Measurements from ENCODE around the gene MED12L. TPM values are rescaled to one million over a fixed set of nuclear protein-coding genes. Genes with fewer than 3 reads are reported as not detected.

The MED12L gene
- total and polyA plus RNA-seq, 9 of the 15 experiments (the other 6 are each of a cell fraction or from before 2014, with no cell fraction given): not detected

DNA sequence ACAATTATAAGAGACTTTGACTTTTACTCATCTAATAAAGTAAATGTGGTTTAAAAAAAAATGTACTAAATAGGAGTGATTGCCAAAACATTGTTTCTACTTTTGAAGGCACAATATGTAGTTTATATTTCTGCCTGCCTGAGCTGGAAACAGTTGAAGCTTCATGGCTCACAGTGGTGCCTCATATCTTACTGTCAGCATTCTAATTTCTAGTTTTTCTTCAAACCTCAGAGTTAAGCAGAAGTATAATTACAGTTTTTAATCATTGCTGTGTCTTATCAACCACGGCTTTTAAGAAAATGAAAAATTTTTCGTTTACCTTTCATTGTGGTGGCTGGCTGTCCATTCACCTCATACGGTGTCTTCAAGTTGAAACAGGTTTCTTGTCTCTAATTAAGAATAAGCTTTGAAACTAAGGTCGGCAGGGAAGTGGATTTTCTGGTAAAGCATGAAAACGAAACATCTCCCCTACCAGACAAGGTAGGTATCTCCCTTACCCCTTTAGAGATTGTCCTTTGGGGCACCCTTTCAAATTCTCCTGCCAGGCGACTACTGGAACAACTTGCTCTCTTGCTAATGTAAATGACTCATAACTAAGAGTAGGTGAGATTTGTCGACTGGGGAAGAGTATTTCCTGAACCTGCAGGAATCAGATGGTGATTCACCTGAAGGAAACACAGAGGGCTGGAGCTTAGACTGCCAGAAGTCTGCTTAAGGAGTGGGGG, 231.0 kb downstream of the MED12L start, which contains the start of gene GPR87:
Gene GPR87 (minus strand): TSS at position 554 of the 725 bp plus-strand sequence. CDS start 16,720 bp downstream, outside the sequence.
- peak; percentile 35 for FAIRE-seq
- no peak within 1 kb of the TSS for H3K9ac ChIP-seq (ENCODE audit: insufficient read depth in 1 of 2, low read depth in 2 of 2, low read length in 2 of 2)
- no peak for ATAC-seq
- H3K4me1 ChIP-seq (replicated peaks in 1 of 2; ENCODE audit: control insufficient read depth in 2 of 2, insufficient read depth in 2 of 2, low read length in 2 of 2): no peaks in the 10 kb centered on the region
- TF ChIP-seq HNRNPUL1 (IDR thresholded peaks at IDR 0.05; ENCODE audit: low read length): no peak
- TF ChIP-seq, protein P1, sequence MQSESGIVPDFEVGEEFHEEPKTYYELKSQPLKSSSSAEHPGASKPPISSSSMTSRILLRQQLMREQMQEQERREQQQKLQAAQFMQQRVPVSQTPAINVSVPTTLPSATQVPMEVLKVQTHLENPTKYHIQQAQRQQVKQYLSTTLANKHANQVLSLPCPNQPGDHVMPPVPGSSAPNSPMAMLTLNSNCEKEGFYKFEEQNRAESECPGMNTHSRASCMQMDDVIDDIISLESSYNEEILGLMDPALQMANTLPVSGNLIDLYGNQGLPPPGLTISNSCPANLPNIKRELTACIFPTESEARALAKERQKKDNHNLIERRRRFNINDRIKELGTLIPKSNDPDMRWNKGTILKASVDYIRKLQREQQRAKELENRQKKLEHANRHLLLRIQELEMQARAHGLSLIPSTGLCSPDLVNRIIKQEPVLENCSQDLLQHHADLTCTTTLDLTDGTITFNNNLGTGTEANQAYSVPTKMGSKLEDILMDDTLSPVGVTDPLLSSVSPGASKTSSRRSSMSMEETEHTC (IDR thresholded peaks at IDR 0.05): no peak
- no peak for TF ChIP-seq MYC (IDR thresholded peaks at IDR 0.05; ENCODE audit: low read depth, low read length)
- TF ChIP-seq MYC (CRISPR knock-in tag; IDR thresholded peaks at IDR 0.05; ENCODE audit: borderline replicate concordance, low read depth): no peak
- no peak for TF ChIP-seq CHD4 (IDR thresholded peaks at IDR 0.05; ENCODE audit: insufficient read depth, insufficient replicate concordance, low read depth, low read length, poor library complexity, severe bottlenecking)
- CTCF ChIA-PET (ENCODE audit: low intra/inter-chr PET ratio): no interaction called here
- H3K9me1 ChIP-seq (ENCODE audit: control insufficient read depth, insufficient read depth, low read length): no peaks in the 10 kb centered on the region
- H4K20me1 ChIP-seq (replicated peaks; ENCODE audit: control insufficient read depth, insufficient read depth, low read length): no peaks in the 10 kb centered on the region
- no peaks in the 10 kb centered on the region for H3K36me3 ChIP-seq (ENCODE audit: control insufficient read depth, insufficient read depth, low read length)
- in situ Hi-C loops (cut with MboI) (no loop called here), intact Hi-C loops (cut with micrococcal nuclease) (no loop called here)
- H3K27ac ChIP-seq (ENCODE audit: extremely low read depth, low read depth, low read length): no peak within 1 kb of the TSS
- no peaks in the 10 kb centered on the region for H3K79me2 ChIP-seq (ENCODE audit: control insufficient read depth, insufficient read depth, low read length)
- H2AFZ ChIP-seq (ENCODE audit: low read depth, low read length): no peak within 1 kb of the TSS
- POLR2A ChIA-PET: no interaction called here
- 2% methylated on average over 7 of the region's 7 CpGs for WGBS (ENCODE audit: insufficient coverage, low coverage, missing lambda C conversion rate)
- H3K4me3 ChIP-seq: no peak within 1 kb of the TSS
- H3K27me3 ChIP-seq (ENCODE audit: control insufficient read depth in 2 of 2, insufficient read depth in 2 of 2, low read length in 2 of 2): peaks cover 4 to 12% of the 10 kb centered on the region in 2 experiments; a peak in 4 of 5 replicates
- no peaks in the 10 kb centered on the region for H3K9me3 ChIP-seq (replicated peaks; ENCODE audit: control insufficient read depth, insufficient read depth, low read depth, low read length)
- DNase-seq (ENCODE audit: extremely low read depth in 1 of 4, low spot score in 3 of 4): no peak
- H3K4me2 ChIP-seq (ENCODE audit: insufficient read depth, low read length): no peak within 1 kb of the TSS
- BruUV-seq (replicated peaks): no TSS peak

All from K562 (cell line).